Midbrain (tissue), 1 donor: ENCODE measurements around the gene ARHGAP12.
A peak's percentile ranks its signal among the peaks of the same experiment; 100 is the strongest.
"Not testable (repeated sequence)": the region's sequence is repeated elsewhere in the genome, so short reads cannot be mapped to it uniquely, and the experiment has no call there.

Source experiments
- DNase-seq: peaks from one replicate; lab custom pipeline; 2025; lab: John Stamatoyannopoulos, UW

The ARHGAP12 gene, protein sequence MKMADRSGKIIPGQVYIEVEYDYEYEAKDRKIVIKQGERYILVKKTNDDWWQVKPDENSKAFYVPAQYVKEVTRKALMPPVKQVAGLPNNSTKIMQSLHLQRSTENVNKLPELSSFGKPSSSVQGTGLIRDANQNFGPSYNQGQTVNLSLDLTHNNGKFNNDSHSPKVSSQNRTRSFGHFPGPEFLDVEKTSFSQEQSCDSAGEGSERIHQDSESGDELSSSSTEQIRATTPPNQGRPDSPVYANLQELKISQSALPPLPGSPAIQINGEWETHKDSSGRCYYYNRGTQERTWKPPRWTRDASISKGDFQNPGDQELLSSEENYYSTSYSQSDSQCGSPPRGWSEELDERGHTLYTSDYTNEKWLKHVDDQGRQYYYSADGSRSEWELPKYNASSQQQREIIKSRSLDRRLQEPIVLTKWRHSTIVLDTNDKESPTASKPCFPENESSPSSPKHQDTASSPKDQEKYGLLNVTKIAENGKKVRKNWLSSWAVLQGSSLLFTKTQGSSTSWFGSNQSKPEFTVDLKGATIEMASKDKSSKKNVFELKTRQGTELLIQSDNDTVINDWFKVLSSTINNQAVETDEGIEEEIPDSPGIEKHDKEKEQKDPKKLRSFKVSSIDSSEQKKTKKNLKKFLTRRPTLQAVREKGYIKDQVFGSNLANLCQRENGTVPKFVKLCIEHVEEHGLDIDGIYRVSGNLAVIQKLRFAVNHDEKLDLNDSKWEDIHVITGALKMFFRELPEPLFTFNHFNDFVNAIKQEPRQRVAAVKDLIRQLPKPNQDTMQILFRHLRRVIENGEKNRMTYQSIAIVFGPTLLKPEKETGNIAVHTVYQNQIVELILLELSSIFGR

GRCh38 chr10:31928549-31929260 lies at the start of gene ARHGAP12:
Gene ARHGAP12 (minus strand): TSS chr10:31928831. CDS start chr10:31908855, 19,976 bp downstream.
- DNase-seq = peak; percentile 80

GRCh38 chr10:31978156-31978483 lies 49.5 kb upstream of the ARHGAP12 start:
- DNase-seq = no peak

- DNase-seq = peak; percentile 27
Measured at GRCh38 chr10:31977440-31978155, 49.0 kb upstream of the ARHGAP12 start.

- DNase-seq = no peak
Measured at GRCh38 chr10:31975157-31975765, 46.6 kb upstream of the ARHGAP12 start.

DNA sequence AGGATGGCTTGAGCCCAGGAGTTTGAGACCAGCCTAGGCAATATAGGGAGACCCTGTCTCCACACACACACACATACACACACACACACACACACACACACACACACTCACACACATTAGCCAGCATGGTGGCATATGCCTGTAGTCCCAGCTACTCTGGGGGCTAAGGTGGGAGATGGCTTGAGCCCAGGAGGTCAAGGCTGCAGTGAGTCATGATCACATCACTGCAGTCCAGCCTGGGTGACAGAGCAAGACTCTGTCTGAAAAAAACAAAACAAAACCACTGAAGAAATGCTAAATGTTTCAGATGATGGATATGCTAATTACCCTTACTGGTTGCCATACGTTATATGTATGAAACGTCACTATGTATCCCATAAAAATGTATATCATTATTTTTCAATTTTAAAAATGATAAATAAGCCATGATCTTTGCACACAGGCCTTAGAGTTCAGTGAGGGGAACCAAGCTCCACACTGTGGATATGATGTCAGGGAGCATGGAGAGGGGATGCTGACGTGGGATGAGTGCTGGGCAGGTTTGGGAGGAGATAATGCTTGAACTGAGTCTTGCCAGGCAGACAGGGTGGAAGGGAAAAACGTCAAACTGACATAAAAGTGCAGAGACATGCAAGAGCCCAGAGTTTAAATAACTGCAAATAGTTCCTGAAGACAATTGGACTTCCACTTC lies 45.9 kb upstream of the ARHGAP12 start:
- no peak for DNase-seq

- DNase-seq = no peak
Measured at GRCh38 chr10:31972519-31973041, 43.9 kb upstream of the ARHGAP12 start.

GRCh38 chr10:31969847-31970246 lies 41.2 kb upstream of the ARHGAP12 start:
- DNase-seq = not testable (repeated sequence)

GRCh38 chr10:31963589-31963980 lies 35.0 kb upstream of the ARHGAP12 start:
- DNase-seq = no peak

- no peak for DNase-seq
Measured at GRCh38 chr10:31962826-31963588, 34.4 kb upstream of the ARHGAP12 start.

- no peak for DNase-seq
Measured at GRCh38 chr10:31961277-31962074, 32.8 kb upstream of the ARHGAP12 start.

DNA sequence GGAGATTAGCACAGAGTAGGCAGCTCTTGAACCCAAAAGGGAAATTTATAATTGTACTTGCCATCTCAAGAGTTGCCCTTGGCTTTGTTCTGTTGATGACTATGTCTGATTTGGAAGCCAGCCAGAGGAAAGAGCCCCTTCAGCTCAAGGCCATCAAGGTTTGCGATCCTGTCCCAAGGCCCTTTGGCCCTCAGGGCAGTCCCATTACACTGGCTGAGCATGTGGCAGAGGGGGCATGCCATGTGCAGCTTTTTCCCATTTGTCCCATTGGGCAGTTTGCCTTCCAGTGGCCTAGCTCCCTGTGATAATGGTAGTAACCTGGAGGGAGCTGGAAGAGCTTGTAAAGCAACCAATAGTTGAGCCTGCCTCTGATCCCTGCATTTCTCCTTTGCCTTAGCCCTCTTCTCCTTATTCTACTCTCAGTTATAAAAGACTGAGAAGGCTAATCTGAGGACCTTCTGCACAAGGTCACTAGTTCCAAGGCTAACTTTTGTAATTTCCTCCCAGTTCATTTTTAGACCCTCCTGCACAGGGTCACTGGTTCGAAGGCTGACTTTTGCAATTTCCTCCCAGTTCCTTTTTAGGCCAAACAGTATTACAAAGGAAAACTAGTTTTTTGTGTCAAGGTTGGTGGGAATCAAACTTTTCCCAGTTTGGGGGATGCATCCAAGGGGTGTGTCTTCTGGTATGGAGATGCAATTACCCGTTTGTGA lies 31.0 kb upstream of the ARHGAP12 start:
- no peak for DNase-seq

- no peak for DNase-seq
Measured at GRCh38 chr10:31958856-31959255, 30.2 kb upstream of the ARHGAP12 start.

GRCh38 chr10:31956200-31956946 lies 27.7 kb upstream of the ARHGAP12 start:
- no peak for DNase-seq

DNA sequence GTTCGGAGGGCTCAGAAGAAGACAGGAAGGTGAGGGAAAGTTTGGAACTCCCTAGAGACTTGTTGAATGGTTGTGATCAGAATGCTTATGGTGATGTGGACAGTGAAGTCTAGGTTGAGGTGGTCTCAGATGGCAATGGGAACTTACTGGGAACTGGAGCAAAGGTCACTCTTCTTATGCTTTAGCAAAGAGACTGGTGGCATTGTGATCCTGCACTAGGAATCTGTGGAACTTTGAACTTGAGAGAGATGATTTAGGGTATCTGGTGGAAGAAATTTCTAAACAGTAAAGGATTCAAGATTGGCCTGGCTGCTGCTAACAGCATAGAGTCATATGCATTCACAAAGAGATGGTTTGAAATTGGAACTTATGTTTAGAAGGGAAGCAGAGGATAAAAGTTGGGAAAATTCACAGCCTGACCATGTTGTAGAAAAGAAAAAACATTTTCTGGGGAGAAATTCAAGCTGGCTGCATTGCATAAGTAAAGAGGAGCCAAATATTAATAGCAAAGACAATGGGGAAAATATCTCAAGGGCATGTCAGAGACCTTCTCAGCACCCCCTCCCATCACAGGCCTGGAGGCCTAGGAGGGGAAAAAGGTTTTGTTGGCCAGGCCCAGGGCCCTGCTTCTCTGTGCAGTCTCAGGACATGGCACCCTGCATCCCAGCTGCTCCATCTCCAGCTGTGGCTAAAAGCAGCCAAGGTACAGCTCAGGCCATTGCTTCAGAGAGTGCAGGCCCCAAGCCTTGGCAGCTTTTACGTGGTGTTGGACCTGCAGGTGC lies 26.0 kb upstream of the ARHGAP12 start:
- DNase-seq = no peak

GRCh38 chr10:31953480-31953879 lies 24.8 kb upstream of the ARHGAP12 start:
- DNase-seq = no peak

DNA sequence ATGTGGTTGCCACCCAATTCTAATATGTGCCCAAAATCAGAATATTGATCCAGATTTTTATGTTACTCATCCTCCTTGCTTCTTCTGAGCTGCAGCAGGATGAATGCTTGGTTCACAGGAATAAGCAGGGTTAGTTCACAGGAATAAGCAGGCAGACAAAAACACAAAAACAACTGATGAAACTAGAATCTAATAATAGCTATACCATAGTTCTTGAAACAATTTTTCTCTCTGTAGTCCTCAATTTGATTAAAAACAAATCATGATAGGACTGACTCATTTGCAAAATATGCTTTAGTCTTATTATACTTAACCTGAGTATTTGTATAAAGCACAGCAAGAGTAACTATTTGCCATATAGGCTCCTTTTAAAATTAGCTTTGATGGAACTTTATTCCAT lies 24.4 kb upstream of the ARHGAP12 start:
- no peak for DNase-seq

DNA sequence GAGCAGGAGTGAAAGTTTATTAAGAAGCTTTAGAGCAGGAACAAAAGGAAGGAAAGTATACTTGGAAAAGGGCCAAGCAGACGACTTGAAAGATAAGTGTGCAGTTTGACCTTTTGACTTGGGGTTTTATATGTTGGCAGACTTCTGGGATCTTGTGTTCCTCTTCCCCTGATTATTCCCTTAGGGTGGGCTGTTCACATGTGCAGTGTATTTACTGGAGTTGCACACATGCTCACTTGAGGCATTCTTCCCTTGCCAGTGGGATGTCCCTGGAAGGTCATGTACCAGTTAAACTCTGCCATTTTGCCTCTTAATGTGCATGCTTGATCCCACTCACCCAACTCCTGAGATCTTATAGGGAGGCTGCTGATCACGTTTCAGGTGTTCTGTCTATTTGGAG lies 23.4 kb upstream of the ARHGAP12 start:
- no peak for DNase-seq
